HuH-7 (cell line): ENCODE measurements around the gene DDX50.

ENCODE experiments used
- DNase-seq: peaks from one replicate; pipeline ENCODE4 v3.0.0; 2011; ENCODE audit warnings: low spot score

Gene DDX50

GRCh38 chr10:68987611-68988010 is 86.5 kb downstream of the DDX50 start:
- DNase-seq: no peak

- DNase-seq: peak; percentile 79
These were observed 87.6 kb downstream of the DDX50 start, which contains the start of gene KIFBP for GRCh38 chr10:68988530-68989316. TSS of gene KIFBP (plus strand) at chr10:68988803. CDS start at chr10:68988833, 30 bp downstream.

GRCh38 chr10:68989317-68989990 is 88.3 kb downstream of the DDX50 start:
- DNase-seq: no peak

GRCh38 chr10:68992636-68993440 is 91.7 kb downstream of the DDX50 start:
- no peak for DNase-seq
